Subcutaneous adipose tissue (tissue), 4 donors: ENCODE data around the gene RHOC. TPM values are rescaled to one million over a fixed set of nuclear protein-coding genes. Genes with fewer than 3 reads are reported as not detected.

ENCODE experiments used
- CTCF ChIP-seq: fragments of 450-650 bp; IDR thresholded peaks from one replicate; pipeline ENCODE4 v1.5.1; 2016; ENCODE audit warnings: low read depth, mild to moderate bottlenecking, control low read depth, antibody characterized with exemption, moderate library complexity
- total RNA-seq, 4 donors: library from RNA; depleted of rRNA; stranded (reverse); fragments of >200 nt; gene quantifications; one replicate each; pipeline ENCODE4 v1.1.0, GENCODE V29; 2016

RHOC gene
- total RNA-seq, 4 donors from 2014 or later: 114 to 201 (median 136) TPM

- no peak for TF ChIP-seq CTCF
These were observed 28.3 kb downstream of the RHOC start for GRCh38 chr1:112678605-112679004.

- no peak for TF ChIP-seq CTCF
These were observed 29.4 kb downstream of the RHOC start for GRCh38 chr1:112677501-112677900.

GRCh38 chr1:112676543-112676942 is 30.4 kb downstream of the RHOC start:
- TF ChIP-seq CTCF: no peak

- no peak for TF ChIP-seq CTCF
These were observed 31.1 kb downstream of the RHOC start for GRCh38 chr1:112675728-112676381.

GRCh38 chr1:112674986-112675727 is 31.8 kb downstream of the RHOC start:
- no peak for TF ChIP-seq CTCF

- no peak for TF ChIP-seq CTCF
These were observed 32.4 kb downstream of the RHOC start, which contains the start of gene MOV10 for GRCh38 chr1:112674440-112674985. Gene MOV10 (plus strand): TSS chr1:112674659. CDS start chr1:112674913, 254 bp downstream.

GRCh38 chr1:112673592-112674439 is 33.1 kb downstream of the RHOC start:
- TF ChIP-seq CTCF: no peak
